Activated CD4-positive, alpha-beta T cell treated with anti-CD3 and anti-CD28 coated beads for 24 hours (primary cell): ENCODE measurements around the gene YWHAQ.
"Not testable (repeated sequence)": the region's sequence is repeated elsewhere in the genome, so short reads cannot be mapped to it uniquely, and the experiment has no call there.

Experiments
- DNase-seq, 2 donors: peaks; one replicate each; pipeline ENCODE4 v3.0.0-alpha.2; 2020; ENCODE audit warnings: low read depth in 2 of 2

YWHAQ gene

DNA sequence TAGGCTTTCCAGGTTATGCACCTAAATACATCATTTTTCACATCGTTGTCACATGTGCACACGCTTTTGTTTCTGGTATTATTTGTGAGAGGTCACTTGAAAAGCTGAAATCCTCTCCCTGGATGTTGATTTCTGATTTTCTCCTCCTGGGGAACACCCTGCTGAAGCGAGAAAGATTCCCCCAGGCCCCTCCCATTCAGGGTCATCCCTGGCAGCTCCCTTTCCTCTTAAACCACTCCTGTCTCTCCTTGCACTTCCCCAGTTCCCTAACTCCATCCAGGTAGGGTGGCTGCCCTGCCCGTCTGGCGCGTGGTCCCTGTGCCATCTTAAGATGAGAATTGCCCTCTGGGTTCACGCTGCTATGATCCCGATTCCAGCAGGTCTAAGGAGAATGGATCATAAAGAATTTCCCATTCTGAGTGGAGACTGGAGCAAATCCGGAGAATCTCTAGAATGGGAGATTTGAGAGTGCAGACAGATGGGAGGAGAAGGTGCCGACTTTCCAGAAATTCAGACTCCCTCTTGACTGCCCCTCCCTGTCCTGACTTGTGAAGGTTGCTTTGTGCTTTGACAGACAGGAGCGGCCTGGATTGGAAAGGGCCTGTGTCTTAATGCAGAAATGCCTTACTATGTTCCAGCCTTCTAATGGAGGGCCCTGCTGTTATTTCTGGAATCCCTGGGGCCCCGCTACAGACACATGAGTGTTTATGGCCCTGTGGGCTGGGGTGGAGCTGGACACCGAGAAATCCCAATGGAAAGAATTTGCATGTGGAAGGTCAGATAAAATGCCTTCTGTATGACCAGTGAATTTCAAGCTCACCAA, 1.3 kb upstream of the YWHAQ start:
- DNase-seq: no peak

DNA sequence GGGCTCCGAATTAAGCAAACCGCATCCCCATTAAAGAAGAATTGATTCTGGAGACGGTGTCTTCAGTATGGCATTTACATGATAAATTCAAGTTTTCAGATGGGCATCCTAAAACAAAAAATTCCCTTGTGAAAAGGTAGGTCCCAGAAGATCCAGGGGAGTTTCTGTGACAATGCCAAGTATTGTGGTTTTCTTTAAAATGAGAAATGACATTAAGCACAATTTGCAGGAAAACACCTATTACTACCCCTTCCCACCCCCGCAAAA, 689 bp upstream of the YWHAQ start:
- no peak for DNase-seq

DNA sequence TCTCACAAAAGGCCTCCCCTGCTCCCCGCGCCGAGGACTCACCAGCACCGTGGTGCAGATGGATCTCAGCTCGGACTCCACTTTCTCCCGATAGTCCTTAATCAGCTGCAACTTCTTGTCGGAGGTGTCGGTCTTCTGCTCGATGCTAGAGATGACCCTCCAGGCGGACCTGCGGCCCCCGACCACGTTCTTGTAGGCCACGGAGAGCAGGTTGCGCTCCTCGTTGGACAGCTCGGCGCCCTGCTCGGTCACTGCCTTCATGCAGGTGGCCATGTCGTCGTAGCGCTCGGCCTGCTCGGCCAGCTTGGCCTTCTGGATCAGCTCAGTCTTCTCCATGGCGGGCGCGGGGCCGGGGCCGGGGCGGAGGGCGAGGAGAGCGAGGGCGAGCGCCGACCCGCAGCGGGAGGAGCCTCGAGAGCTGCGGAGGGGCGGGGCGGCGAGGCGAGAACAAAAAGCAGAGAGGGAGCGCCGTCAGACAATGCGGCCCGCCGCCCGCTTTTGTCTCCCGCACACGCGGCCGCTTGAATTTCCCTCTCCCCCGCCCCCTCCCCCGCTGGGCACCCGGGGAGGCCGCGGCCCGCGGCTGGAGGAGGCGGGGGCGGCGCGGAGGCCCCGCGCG, 571 bp downstream of the YWHAQ start:
- DNase-seq: peak; percentile 58 to 67

DNA sequence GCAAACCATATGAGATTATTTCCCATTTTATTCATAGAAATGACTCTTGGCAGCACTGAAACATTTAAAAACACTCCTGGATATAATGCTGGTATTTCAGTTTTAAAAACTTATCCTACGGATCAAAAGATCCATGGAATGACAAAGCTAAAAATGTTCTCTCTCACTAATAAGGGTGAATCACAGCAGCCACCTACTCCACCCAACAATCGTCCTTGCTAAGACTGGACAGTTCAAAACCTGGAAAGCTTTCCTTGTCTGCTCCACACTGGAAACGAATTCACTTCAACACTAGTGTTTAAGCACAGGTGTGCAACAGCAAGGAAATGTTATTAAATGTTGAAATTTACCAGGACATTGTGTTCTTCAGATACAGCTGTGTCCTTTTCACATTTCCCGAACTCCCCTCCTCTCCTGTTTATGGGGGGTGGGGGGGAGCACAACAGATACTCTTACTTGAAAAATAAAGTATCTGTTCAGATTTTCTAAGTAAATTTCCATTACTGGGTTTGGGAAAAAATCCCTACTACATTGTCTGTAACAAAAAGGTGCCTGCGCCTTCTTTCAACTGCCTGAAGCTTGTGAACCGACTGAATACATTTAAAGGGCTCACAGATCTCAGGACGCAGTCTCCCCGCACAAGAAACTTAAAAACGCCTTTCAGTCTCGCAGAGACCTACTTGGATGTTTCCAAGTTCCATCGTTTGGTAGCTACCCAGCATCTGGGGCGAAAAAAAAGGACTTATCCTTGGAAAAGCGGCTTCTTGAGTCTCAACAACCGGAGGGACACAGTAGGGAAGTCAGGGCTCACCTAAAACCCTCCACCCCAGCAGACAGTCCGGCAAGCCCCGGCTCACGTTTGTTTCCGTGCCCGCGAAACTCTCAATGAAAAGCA, 1.3 kb downstream of the YWHAQ start:
- DNase-seq: peak in 1 of 2 donors; percentile 25

DNA sequence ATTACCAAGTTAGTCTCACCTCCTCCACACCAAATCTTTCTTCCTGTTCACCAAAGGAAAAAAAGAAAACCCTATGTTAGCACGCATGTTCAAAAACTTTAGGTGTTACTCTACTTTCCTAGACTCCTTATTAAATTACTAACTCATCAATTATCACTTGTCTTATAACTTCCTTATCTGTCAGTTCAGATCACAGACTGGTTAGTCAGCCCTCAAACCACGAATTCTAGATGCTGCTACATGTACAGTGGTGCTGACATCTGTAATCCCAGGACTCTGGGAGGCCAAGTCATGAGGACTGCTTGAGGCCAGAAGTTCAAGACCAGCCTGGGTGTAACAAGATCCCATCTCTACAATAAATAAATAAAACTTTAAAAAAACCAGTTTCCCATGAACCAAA, 3.5 kb downstream of the YWHAQ start:
- no peak for DNase-seq

DNA sequence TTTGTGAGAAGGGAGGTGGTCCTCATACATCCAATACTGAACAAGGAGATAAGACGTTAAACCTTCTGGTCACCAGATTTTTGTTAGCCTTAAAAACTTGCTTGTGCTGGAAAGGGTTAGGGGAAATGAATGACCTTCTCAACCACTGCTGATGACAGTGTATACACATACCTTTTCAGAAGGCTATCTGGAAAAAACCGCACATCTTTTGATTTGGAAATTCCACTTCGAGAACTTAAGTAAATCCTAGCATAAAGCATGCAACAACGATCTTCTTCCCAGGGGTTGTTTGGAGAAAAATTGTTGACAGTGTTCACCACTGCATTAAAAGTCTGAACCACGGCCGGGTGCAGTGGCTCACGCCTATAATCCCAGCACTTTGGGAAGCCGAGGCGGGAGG, 7.6 kb downstream of the YWHAQ start:
- DNase-seq: no peak

DNA sequence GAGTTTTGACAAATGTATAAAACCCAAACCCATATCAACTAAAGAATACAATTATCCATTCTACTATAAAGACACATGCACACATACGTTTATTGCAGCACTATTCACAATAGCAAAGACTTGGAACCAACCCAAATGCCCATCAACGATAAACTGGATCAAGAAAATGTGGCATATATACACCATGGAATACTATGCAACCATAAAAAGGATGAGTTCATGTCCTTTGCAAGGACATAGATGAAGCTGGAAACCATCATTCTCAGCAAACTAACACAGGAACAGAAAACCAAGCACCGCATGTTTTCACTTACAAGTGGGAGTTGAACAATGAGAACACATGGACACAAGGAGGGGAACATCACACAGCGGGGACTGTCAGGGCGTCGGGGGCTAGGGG, 9.1 kb downstream of the YWHAQ start:
- DNase-seq: not testable (repeated sequence)

DNA sequence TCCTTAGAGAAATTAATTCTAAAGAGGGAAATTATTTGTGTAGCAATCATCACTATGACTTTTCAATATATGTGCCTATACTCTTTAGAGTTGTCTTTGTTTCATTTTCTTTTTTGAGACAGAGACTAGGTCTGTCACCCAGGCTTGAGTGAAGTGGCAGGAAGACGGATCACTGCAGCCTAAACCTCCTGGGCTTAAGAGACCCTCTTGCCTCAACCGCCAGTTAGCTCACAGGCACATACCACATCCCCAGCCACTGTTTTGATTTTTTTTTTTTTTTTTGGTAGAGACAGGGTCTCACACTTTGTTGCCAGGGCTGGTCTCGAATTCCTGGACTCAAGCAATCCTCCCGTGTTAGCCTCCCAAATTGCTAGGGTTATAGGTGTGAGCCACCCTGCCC, 12.4 kb downstream of the YWHAQ start:
- DNase-seq: no peak

DNA sequence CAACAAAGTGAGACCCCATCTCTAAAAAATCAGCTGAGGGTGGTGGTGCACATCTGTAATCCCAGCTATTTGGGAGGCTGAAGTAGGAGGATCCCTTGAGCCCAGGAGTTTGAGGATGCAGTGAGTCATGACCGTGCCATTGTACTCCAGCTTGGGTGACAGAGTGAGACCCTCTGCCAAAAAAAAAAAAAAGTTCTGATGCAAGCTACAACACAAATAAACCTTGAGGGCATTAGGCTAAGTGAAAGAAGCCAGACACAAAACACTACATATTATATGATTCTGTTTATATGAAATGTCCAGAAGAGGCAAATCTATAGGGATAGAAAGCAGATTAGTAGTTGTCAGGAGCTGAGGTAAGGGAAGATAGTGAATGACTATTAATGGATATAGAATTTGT, 13.0 kb downstream of the YWHAQ start:
- no peak for DNase-seq

DNA sequence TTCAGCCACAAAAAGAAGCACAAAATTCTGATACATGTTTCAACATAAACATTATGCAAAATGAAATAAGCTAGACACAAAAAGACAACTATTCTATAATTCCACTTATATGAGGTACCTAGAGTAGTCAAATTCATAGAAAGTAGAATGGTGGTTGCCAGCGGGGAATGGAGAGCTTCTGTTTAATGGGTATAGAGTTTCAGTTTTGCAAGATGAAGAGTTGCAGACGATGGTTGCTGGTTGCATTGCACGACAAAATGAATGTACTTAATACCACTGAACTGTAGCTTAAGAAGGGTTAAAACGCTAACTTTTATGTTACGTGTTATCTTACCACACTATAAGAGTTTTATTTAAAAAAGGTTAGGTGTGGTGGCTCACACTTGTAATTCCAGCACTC, 13.5 kb downstream of the YWHAQ start:
- no peak for DNase-seq

DNA sequence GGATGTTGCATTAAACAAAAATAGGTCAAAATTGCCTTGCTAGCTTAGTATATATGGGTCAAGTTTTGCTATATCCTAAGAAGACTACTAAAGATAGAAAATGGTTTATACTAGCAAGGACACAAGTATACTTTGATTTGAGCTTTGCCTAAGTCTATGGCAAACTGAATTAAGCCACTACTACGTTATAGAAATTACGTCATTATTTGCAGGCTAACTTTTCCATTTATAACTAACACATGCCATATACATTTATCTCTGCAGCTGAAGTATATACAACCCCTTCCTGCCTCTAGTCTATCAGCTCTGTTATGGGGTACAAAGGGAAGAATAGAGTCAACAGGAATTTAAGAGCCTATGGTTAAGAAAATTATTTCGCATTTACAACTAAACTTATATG, 16.2 kb downstream of the YWHAQ start:
- no peak for DNase-seq

DNA sequence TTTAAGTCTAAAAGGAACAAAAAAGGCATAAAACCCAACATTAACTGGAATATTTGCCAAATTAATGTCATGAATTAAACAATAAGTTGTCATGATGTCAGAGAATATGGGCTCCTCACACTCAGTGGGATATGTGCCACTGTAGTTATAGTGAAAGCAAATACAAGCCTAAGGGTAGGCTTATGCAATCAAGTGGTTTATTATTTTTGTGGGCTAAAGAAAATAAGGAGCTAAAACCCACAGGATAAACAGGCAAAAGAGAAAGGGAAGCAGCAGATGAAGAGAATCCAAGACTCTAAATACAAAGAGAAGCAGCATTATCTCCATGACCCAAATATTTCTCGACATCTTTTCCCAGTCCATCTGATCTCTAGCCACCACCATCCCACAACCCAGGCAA, 17.5 kb downstream of the YWHAQ start:
- no peak for DNase-seq

DNA sequence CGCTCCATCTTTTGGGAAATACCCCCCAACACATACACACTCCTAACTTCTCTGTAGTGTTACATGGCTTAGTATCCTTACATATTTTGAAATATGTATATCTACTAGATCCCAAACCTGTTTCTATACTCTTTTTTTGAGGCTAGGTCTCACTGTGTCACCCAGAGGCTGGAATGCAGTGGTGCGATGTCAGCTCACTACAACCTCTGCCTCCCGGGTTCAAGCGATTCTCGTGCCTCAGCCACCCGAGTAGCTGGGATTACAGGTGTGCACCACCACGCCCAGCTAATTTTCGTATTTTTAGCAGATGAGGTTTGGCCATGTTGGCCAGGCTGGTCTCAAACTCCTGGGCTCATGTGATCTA, 19.3 kb downstream of the YWHAQ start:
- not testable (repeated sequence) for DNase-seq

DNA sequence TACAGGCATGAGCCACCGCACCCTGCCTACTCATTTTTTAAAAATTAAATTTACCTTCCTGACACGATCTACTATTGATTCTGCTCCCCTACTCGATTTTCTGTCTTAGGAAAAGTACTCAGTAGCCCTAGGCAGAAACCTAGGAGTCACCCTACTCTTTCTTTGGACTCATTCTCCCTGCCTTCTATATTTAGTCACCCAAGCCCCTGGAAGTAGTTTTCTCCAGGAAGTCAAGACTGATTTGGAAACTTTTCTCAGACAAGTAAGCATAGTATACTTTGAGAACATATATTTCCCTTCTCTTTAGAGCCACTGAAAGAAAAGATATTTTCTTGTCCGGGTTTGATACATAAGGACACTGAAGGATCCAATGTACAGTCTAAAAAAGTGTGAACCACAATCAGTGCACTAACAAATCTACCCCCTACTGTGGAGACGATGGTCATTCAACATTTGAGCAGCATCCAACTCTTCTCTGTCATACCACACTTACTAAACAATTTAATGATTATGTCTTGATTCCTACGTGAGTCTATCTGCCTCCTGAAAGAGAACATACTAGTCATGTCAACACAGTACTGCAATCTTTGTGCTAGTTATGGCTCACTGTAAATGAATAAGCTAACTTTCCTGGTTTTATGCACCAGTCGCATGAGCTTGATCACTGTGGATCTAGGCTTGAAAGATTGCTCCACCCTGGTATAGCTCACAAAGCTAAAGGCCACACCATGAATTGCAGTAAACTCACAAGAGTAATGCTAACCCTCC, 19.8 kb downstream of the YWHAQ start:
- no peak for DNase-seq

DNA sequence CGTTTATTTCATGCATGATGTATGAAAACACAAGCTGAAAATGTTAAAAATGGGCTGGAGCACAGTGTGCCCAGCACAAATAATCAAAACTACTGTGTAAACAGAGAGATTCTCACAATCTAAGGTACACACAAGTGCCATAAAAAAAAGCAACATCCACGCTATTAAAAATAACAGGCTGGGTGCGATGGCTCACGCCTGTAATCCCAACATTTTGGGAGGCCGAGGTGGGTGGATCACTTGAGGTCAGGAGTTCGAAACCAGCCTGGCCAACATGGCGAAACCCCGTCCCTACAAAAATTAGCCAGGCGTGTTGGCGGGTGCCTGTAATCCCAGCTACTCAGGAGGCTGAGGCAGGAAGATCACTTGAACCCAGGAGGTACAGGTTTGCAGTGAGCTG, 22.3 kb downstream of the YWHAQ start:
- not testable (repeated sequence) for DNase-seq

DNA sequence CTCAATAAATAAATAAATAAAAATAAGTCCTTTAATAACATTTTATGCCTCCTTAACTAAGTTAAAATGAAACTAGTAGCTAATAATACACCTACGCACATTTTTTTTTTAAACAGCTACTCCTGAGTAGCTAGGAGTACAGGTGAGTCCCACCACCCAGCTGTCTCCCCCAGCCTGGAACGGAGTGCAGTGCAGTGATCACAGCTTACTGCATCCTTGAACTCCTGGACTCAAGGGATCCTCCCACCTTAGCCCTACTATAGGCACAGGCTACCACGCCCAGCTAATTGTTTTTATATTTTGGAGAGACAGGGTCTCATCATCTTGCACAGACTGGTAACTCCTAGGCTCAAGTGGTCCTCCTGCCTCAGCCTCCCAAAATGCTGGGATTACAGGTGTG, 28.4 kb downstream of the YWHAQ start:
- DNase-seq: no peak

DNA sequence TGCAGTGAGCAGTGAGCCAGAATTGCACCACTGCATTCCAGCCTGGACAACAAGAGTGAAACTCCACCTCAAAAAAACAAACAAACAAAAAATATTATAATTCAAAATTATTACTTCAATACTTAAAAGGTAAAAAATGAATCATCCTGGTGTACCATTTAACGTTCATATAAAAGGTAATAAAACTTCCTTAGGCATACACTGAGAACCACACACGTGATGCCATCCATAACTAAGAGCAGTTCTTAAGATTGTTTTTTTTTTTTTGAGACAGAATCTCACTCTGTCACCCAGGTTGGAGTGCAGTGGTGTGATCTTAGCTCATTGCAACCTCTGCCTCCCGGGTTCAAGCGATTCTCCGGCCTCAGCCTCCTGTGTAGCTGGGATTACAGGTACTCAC, 29.4 kb downstream of the YWHAQ start:
- DNase-seq: no peak

DNA sequence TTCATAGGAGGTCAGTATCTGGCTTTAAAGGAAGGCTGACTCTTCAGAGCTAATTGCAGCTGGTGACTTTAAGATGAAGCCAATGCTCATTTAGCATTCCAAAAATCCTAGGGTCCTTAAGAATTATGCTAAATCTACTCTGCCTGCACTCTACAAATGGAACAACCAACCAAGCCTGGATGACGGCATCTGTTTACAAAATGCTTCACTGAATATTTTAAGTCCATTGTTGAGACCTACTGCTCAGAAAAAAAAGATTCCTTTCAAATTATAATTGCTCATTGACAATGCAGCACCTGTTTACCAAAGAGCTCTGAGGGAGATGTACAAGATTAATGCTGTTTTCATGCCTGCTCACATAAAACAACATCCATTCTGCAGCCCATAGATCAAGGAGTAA, 31.4 kb downstream of the YWHAQ start:
- DNase-seq: no peak

DNA sequence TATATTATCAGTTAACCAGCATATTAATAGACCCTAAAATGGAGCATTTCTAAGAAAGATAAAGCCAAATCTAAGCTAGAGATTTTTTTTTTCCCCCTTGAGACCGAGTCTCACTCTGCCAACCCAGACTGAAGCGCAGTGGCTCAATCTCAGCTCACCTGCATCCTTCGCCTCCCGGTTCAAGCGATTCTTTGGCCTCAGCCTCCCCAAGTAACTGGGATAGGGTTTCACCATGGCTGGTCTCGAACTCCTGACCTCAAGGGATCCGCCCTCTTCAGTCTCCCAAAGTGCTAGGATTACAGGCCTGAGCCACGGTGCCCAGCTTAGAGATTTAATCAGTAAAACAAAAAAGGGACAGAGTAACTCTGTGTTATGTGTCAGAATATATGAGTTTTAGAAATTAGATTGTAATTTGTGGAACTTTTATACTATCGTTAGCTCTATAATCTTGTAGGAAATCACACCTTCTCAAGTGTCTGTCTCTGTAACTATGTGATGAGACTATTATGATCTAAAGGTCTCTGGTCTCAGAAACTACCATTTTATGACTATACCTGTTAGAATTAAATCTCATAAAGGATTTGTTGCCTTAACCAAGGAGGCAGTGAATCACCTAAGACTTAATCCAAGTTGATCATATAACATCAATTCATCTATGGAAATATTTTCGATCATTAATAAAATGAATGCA, 34.0 kb downstream of the YWHAQ start:
- DNase-seq: no peak

DNA sequence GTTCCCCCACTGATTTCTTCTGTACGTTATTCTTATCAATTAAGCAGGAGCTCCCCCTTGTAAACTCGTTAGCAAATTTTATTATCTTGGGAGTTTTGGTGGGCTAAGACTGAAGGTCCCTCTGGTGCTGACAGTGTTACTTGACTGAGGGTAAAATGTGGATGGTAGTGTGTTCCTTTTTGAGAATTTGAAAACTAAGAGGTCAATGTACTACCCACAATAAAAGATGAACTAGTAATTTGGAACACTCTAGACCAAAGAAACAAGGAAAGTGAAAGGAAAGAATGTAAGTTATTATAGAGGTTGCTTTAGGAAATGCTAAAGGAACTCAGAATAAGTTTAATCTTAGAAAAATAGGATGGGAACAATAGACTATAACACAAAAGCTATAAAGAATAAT, 35.1 kb downstream of the YWHAQ start:
- no peak for DNase-seq

DNA sequence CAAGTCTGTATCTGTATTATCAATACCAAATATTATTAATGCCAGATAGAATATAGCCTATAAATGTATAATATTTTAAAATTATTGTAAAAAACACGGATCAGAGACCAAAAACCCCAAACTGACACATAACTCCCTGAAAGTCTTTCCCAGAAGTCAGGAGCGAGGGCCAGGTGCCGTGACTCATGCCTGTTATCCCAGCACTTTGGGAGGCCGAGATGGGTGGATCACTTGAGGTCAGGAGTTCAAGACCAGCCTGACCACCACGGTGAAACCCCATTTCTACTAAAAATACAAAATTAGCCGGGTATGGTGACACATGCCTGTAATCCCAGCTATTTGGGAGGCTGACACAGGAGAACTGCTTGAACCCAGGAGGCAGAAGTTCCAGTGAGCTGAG, 35.5 kb downstream of the YWHAQ start:
- DNase-seq: not testable (repeated sequence)
